Right lobe of liver (tissue), 4 donors: ENCODE measurements around the gene INSM2.

Source experiments
- CTCF ChIP-seq, 4 donors: fragments of 200-600 bp in 3 of 4; fragments of 450-650 bp in 1 of 4; IDR thresholded peaks; one replicate each; pipeline versions ENCODE4 v1.5.1 to v1.8.0; 2016 to 2022; ENCODE audit warnings: antibody characterized with exemption in 4 of 4, mild to moderate bottlenecking in 2 of 4
- POLR2A ChIP-seq: fragments of 450-650 bp; IDR thresholded peaks from one replicate; pipeline ENCODE4 v1.6.1; 2017; ENCODE audit warnings: antibody characterized with exemption, mild to moderate bottlenecking
- donor health status: DM: no; HTN: no; CAD: no.
- donor health status: DM: no; HTN: no; CAD: no.
- donor health status: DM: no; HTN: yes; CAD: no.

GRCh38 chr14:35539969-35540368 is 6.0 kb downstream of the INSM2 start:
- TF ChIP-seq CTCF (IDR thresholded peaks at IDR 0.05) (no peak), POLR2A (no peak)
